SK-N-SH (cell line): ENCODE data around the gene CACFD1. TPM values are rescaled to one million over a fixed set of nuclear protein-coding genes. Genes with fewer than 3 reads are reported as not detected.

Experiments used
- CTCF ChIA-PET: fragments of 300-600, 350-600 bp; formaldehyde crosslinking; extraction: SDS; loops from one replicate; lab custom pipeline; 2021; lab: Yijun Ruan, JAX
- POLR2A ChIA-PET: fragments of 350-600 bp; sonication (Branson Sonifier 250); formaldehyde crosslinking; extraction: SDS; loops from one replicate; lab custom pipeline; 2020; ENCODE audit warnings: antibody characterized with exemption, inconsistent platforms; lab: Yijun Ruan, JAX
- DNase-seq: peaks from one replicate; pipeline ENCODE4 v3.0.0; 2012
- H2AFZ ChIP-seq: fragments of 200-600 bp; sonication (generic); 2 replicates; pipeline ENCODE4 v1.8.1; 2016; ENCODE audit warnings: antibody characterized with exemption, mild to moderate bottlenecking, low read depth
- H3F3A ChIP-seq: fragments of 200-600 bp; sonication (generic); replicated peaks from 2 replicates; pipeline ENCODE3; 2016; ENCODE audit warnings: antibody characterized with exemption, mild to moderate bottlenecking; ENCODE audit not compliant: insufficient read depth
- H3K27ac ChIP-seq, 2 experiments: fragments of 200-500 bp in 1 of 2; fragments of 200-600 bp in 1 of 2; sonication (Bioruptor generic) in 1 of 2; sonication (generic), shearing (Covaris generic) in 1 of 2; 2 replicates each; pipeline versions ENCODE4 v1.5.1 to v1.6.1; 2014 to 2016; ENCODE audit warnings: low read depth in 2 of 2, inconsistent platforms in 1 of 2, low read length in 1 of 2, mild to moderate bottlenecking in 1 of 2, mixed read lengths in 1 of 2
- H3K27me3 ChIP-seq: fragments of 200-600 bp; sonication (generic), shearing (Covaris generic); 2 replicates; pipeline ENCODE4 v1.6.1; 2016; ENCODE audit warnings: mixed run types; ENCODE audit not compliant: insufficient read depth
- H3K36me3 ChIP-seq, 2 experiments: fragments of 200-500 bp in 1 of 2; fragments of 200-600 bp in 1 of 2; sonication (Bioruptor generic) in 1 of 2; sonication (generic) in 1 of 2; replicated peaks in 1 of 2; 2 replicates each; pipeline versions ENCODE3 to v1.5.1; 2014 to 2016; ENCODE audit warnings: low read length in 1 of 2, mild to moderate bottlenecking in 1 of 2; ENCODE audit not compliant: insufficient read depth in 2 of 2, control insufficient read depth in 1 of 2
- H3K4me1 ChIP-seq, 2 experiments: fragments of 200-500 bp in 1 of 2; fragments of 200-600 bp in 1 of 2; sonication (Bioruptor generic) in 1 of 2; sonication (generic), shearing (Covaris generic) in 1 of 2; 2 replicates each; pipeline versions ENCODE4 v1.5.1 to v1.6.1; 2014 to 2016; ENCODE audit warnings: low read depth in 1 of 2, low read length in 1 of 2, mixed run types in 1 of 2; ENCODE audit not compliant: insufficient read depth in 2 of 2, control insufficient read depth in 1 of 2
- H3K4me2 ChIP-seq: fragments of 200-600 bp; sonication (generic), shearing (Covaris generic); 2 replicates; pipeline ENCODE4 v1.6.1; 2017; ENCODE audit warnings: mixed run types
- H3K4me3 ChIP-seq, 2 experiments: fragments of 200-500 bp in 1 of 2; fragments of 200-600 bp in 1 of 2; sonication (Bioruptor generic) in 1 of 2; sonication (generic), shearing (Covaris generic) in 1 of 2; 2 replicates each; pipeline versions ENCODE4 v1.5.1 to v1.8.1; 2014 to 2016; ENCODE audit warnings: low read depth in 2 of 2, inconsistent platforms in 1 of 2, low read length in 1 of 2, mild to moderate bottlenecking in 1 of 2, mixed read lengths in 1 of 2, moderate library complexity in 1 of 2
- H3K79me2 ChIP-seq: fragments of 200-600 bp; sonication (generic); 2 replicates; pipeline ENCODE4 v1.8.1; 2017; ENCODE audit warnings: mild to moderate bottlenecking; ENCODE audit not compliant: insufficient read depth
- H3K9ac ChIP-seq: fragments of 200-600 bp; sonication (generic); 2 replicates; pipeline ENCODE4 v1.6.1; 2017; ENCODE audit warnings: mixed run types
- H3K9me2 ChIP-seq: fragments of 200-600 bp; sonication (generic); 2 replicates; pipeline ENCODE4 v1.6.1; 2017; ENCODE audit warnings: mixed run types
- H3K9me3 ChIP-seq: fragments of 200-600 bp; sonication (generic); 2 replicates; pipeline ENCODE4 v1.6.1; 2017; ENCODE audit warnings: mixed run types, mild to moderate bottlenecking, moderate library complexity
- H4K20me1 ChIP-seq: fragments of 200-600 bp; sonication (generic); 2 replicates; pipeline ENCODE4 v1.6.1; 2017; ENCODE audit warnings: mild to moderate bottlenecking, mixed run types; ENCODE audit not compliant: insufficient read depth
- CHD2 ChIP-seq: fragments of 150-350 bp; IDR thresholded peaks from 2 replicates; pipeline ENCODE4 v1.6.1; 2018; ENCODE audit warnings: low read length; ENCODE audit not compliant: partially characterized antibody
- ELF1 ChIP-seq: IDR thresholded peaks from 2 replicates; pipeline ENCODE4 v1.4.0; 2012
- EZH2phosphoT487 ChIP-seq: fragments of 200-600 bp; sonication (generic); IDR thresholded peaks from 2 replicates; pipeline ENCODE4 v1.6.1; 2017; ENCODE audit warnings: low read depth, mixed run types, mild to moderate bottlenecking, antibody characterized with exemption, moderate library complexity, borderline replicate concordance
- FOSL2 ChIP-seq: IDR thresholded peaks from 2 replicates; pipeline ENCODE4 v1.4.0; 2012; ENCODE audit warnings: low read depth, mild to moderate bottlenecking, moderate library complexity, borderline replicate concordance
- FOXJ3 ChIP-seq: sonication (generic); formaldehyde crosslinking; IDR thresholded peaks from 2 replicates; pipeline ENCODE4 v1.5.1; 2020; ENCODE audit warnings: mild to moderate bottlenecking, missing genetic modification reagents
- FOXM1 ChIP-seq: IDR thresholded peaks from 2 replicates; pipeline ENCODE4 v1.4.0; 2012; ENCODE audit warnings: low read depth, mild to moderate bottlenecking
- GATA2 ChIP-seq: sonication (generic); formaldehyde crosslinking; IDR thresholded peaks from 2 replicates; pipeline ENCODE4 v1.5.0; 2020; ENCODE audit warnings: mild to moderate bottlenecking, missing genetic modification reagents
- IRF3 ChIP-seq: fragments of 150-350 bp; IDR thresholded peaks from 2 replicates; pipeline ENCODE4 v1.6.1; 2016; ENCODE audit warnings: mild to moderate bottlenecking, low read depth, low read length
- JUND ChIP-seq: IDR thresholded peaks from 2 replicates; pipeline ENCODE4 v1.4.0; 2012
- MEF2A ChIP-seq: IDR thresholded peaks from 2 replicates; pipeline ENCODE4 v1.4.0; 2012; ENCODE audit warnings: low read depth, borderline replicate concordance
- POLR2AphosphoS5 ChIP-seq: IDR thresholded peaks from 2 replicates; pipeline ENCODE4 v1.6.1; 2012; ENCODE audit warnings: low read depth, low read length
- RAD21 ChIP-seq: IDR thresholded peaks from 2 replicates; pipeline ENCODE4 v1.6.1; 2012; ENCODE audit warnings: mild to moderate bottlenecking, low read length
- RCOR1 ChIP-seq: fragments of 150-350 bp; IDR thresholded peaks from 2 replicates; pipeline ENCODE4 v1.6.1; 2017; ENCODE audit warnings: antibody characterized with exemption, low read length
- RFX5 ChIP-seq: IDR thresholded peaks from 2 replicates; pipeline ENCODE4 v1.6.1; 2012; ENCODE audit warnings: mild to moderate bottlenecking, improper control_type of control experiment, low read length
- SMC3 ChIP-seq: IDR thresholded peaks from 2 replicates; pipeline ENCODE4 v1.6.1; 2012; ENCODE audit warnings: low read depth, low read length, improper control_type of control experiment
- TAF1 ChIP-seq: IDR thresholded peaks from 2 replicates; pipeline ENCODE4 v1.6.1; 2012; ENCODE audit warnings: low read depth, mild to moderate bottlenecking, low read length, moderate library complexity, borderline replicate concordance
- YY1 ChIP-seq: IDR thresholded peaks from 2 replicates; pipeline ENCODE4 v1.4.0; 2012; ENCODE audit warnings: low read depth, mild to moderate bottlenecking
- WGBS: methylation state at CpG from one replicate; pipeline ENCODE4 v1.1.6; 2017; ENCODE audit warnings: low lambda C conversion rate; 5-methylcytosine and 5-hydroxymethylcytosine counted together
- polyA plus RNA-seq, 3 experiments: library from polyadenylated mRNA; depleted of rRNA; stranded (reverse); fragments of >200 nt; gene quantifications; 2 replicates each; pipeline ENCODE4 v1.2.3, GENCODE V29; 2012
- TF ChIP-seq, protein P1 (sequence below): IDR thresholded peaks from 2 replicates; pipeline ENCODE4 v1.4.0; 2012; ENCODE audit warnings: low read depth, borderline replicate concordance

The CACFD1 gene
- polyA plus RNA-seq, 1 of the 3 experiments (the other 2 are of a cell fraction), result 16.8 TPM

GRCh38 chr9:133470988-133471387 is 11.2 kb downstream of the CACFD1 start:
- WGBS, result 94% methylated on average over 7 of the region's 7 CpGs
- H2AFZ ChIP-seq, result no peak overlapping the region
- H3K27me3 ChIP-seq, result no peaks in the 10 kb centered on the region
- TF ChIP-seq FOXM1, result no peak
- H4K20me1 ChIP-seq, result no peaks in the 10 kb centered on the region
- no peak overlapping the region for H3K27ac ChIP-seq
- POLR2A ChIA-PET, result no interaction called here
- H3K4me2 ChIP-seq, result no peak overlapping the region
- no peak for DNase-seq
- peaks cover 3% of the 10 kb centered on the region for H3F3A ChIP-seq
- H3K79me2 ChIP-seq, result no peaks in the 10 kb centered on the region
- H3K9ac ChIP-seq, result no peak overlapping the region
- CTCF ChIA-PET, result no interaction called here
- H3K36me3 ChIP-seq, result peaks cover 0 to 23% of the 10 kb centered on the region in 2 experiments
- no peaks in the 10 kb centered on the region for H3K9me3 ChIP-seq
- H3K9me2 ChIP-seq, result no peaks in the 10 kb centered on the region
- no peak overlapping the region for H3K4me3 ChIP-seq
- H3K4me1 ChIP-seq, result peaks cover 0 to 7% of the 10 kb centered on the region in 2 experiments; a peak in 1 of 4 replicates

DNA sequence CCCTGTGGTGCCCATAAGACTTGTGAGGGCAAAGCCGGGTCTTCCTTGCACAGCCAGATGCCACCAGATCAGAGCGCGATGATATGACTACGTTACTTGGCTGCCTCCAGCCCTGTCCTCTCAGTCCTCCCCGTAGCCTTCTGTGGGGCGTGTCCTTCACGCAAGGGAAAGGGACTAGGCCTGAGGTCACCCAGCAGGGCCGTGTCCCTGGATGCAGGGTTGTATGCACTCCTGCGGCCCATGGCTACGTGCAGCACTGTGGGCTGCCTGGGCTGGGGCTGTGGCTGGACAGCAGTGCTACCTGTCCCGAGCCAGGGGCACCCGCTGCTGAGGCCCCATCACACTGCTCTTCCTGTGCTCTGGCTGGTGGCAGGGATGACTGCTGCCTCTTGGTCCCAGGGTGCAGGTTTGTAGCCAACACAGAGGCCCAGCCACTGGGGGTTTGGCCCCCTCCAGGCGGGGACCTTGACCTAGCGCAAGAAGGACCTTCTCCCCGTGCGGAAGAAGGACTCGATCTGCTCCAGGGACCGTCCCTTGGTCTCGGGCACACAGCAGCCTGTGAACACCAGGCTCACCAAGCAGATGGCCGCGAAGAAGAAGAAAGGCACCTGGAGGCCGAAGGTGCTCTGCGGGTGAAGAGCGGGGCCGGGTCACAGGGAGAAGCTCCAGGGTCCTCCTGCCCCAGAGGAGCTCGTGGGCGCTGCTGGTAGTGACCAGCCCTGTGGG is 11.9 kb downstream of the CACFD1 start:
- no peak for DNase-seq
- TF ChIP-seq POLR2AphosphoS5, result no peak
- TF ChIP-seq SMC3, result no peak
- TF ChIP-seq MEF2A, result no peak
- TF ChIP-seq ELF1, result no peak
- TF ChIP-seq, protein P1, sequence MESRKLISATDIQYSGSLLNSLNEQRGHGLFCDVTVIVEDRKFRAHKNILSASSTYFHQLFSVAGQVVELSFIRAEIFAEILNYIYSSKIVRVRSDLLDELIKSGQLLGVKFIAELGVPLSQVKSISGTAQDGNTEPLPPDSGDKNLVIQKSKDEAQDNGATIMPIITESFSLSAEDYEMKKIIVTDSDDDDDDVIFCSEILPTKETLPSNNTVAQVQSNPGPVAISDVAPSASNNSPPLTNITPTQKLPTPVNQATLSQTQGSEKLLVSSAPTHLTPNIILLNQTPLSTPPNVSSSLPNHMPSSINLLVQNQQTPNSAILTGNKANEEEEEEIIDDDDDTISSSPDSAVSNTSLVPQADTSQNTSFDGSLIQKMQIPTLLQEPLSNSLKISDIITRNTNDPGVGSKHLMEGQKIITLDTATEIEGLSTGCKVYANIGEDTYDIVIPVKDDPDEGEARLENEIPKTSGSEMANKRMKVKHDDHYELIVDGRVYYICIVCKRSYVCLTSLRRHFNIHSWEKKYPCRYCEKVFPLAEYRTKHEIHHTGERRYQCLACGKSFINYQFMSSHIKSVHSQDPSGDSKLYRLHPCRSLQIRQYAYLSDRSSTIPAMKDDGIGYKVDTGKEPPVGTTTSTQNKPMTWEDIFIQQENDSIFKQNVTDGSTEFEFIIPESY, result no peak
- no peak for TF ChIP-seq IRF3
- H3K36me3 ChIP-seq, result peaks cover 0 to 26% of the 10 kb centered on the region in 2 experiments

GRCh38 chr9:133472277-133472645 is 12.5 kb downstream of the CACFD1 start:
- Histone ChIP-seq H3K27ac (no peak overlapping the region; a peak in 1 of 4 replicates), H3K9me2 (no peaks in the 10 kb centered on the region), H3K4me2 (no peak overlapping the region), H3K4me1 (peaks cover 0 to 10% of the 10 kb centered on the region in 2 experiments; a peak in 1 of 4 replicates), H3K9me3 (no peaks in the 10 kb centered on the region), H3K79me2 (no peaks in the 10 kb centered on the region), H2AFZ (no peak overlapping the region), H3K36me3 (peaks cover 0 to 23% of the 10 kb centered on the region in 2 experiments), H4K20me1 (no peaks in the 10 kb centered on the region), H3K9ac (no peak overlapping the region), H3K4me3 (no peak overlapping the region), H3F3A (no peaks in the 10 kb centered on the region), H3K27me3 (no peaks in the 10 kb centered on the region)
- DNase-seq, result no peak
- ChIA-PET POLR2A (no interaction called here), CTCF (no interaction called here)
- TF ChIP-seq RCOR1 (no peak), SMC3 (no peak), RFX5 (no peak), RAD21 (no peak), TAF1 (no peak), FOXJ3 (CRISPR knock-in tag) (no peak), JUND (no peak), YY1 (no peak), CHD2 (no peak), GATA2 (no peak), EZH2phosphoT487 (no peak), FOSL2 (no peak)
- 80% methylated on average over 4 of the region's 11 CpGs for WGBS

More for the DNA sequence above, 11.9 kb downstream of the CACFD1 start:
- Histone ChIP-seq H3K27me3 (no peaks in the 10 kb centered on the region), H3K9me2 (no peaks in the 10 kb centered on the region), H3K4me3 (no peak overlapping the region), H3K4me2 (no peak overlapping the region), H2AFZ (no peak overlapping the region), H3F3A (no peaks in the 10 kb centered on the region), H3K79me2 (no peaks in the 10 kb centered on the region), H3K4me1 (peaks cover 0 to 7% of the 10 kb centered on the region in 2 experiments; a peak in 1 of 4 replicates), H3K27ac (no peak overlapping the region; a peak in 1 of 4 replicates), H4K20me1 (no peaks in the 10 kb centered on the region), H3K9ac (no peak overlapping the region), H3K9me3 (no peaks in the 10 kb centered on the region)
- 94% methylated on average over 24 of the region's 27 CpGs for WGBS
- ChIA-PET CTCF (no interaction called here), POLR2A (no interaction called here)
